ENCODE measurements around the gene HOMER2. TPM values are rescaled to one million over a fixed set of nuclear protein-coding genes. Genes with fewer than 3 reads are reported as not detected.

HOMER2 gene
- total RNA-seq, 1 donor, result 11.6 TPM

- DNase-seq (ENCODE audit: insufficient read length, low spot score, missing footprints), result no peak
- H4K20me1 ChIP-seq (ENCODE audit: insufficient read depth, low read length), result no peaks in the 10 kb centered on the region
- H3K79me2 ChIP-seq (ENCODE audit: insufficient read depth, low read length), result no peaks in the 10 kb centered on the region
- H3K4me3 ChIP-seq (ENCODE audit: insufficient read depth, low read length), result no peak overlapping the region
- H3K36me3 ChIP-seq (ENCODE audit: insufficient read depth, low read length), result no peaks in the 10 kb centered on the region
- H3K9me3 ChIP-seq (ENCODE audit: low read depth, low read length), result no peaks in the 10 kb centered on the region
- H2AFZ ChIP-seq (ENCODE audit: low read length), result no peak overlapping the region
- H3K4me2 ChIP-seq (ENCODE audit: insufficient read depth, low read length), result no peak overlapping the region
- no peaks in the 10 kb centered on the region for H3K27me3 ChIP-seq (ENCODE audit: insufficient read depth, low read length)
- H3K4me1 ChIP-seq (ENCODE audit: insufficient read depth, low read length), result no peaks in the 10 kb centered on the region
- no peak overlapping the region for H3K27ac ChIP-seq (ENCODE audit: low read depth, low read length)
- TF ChIP-seq CTCF (IDR thresholded peaks at IDR 0.05; ENCODE audit: extremely low read depth, low read depth, low read length), result no peak
Measured at GRCh38 chr15:82843566-82843965, 109.0 kb downstream of the HOMER2 start.

GRCh38 chr15:82840166-82840565 is 112.4 kb downstream of the HOMER2 start:
- DNase-seq (ENCODE audit: insufficient read length, low spot score, missing footprints), result no peak
- no peaks in the 10 kb centered on the region for H3K9me3 ChIP-seq (ENCODE audit: low read depth, low read length)
- H3K27me3 ChIP-seq (ENCODE audit: insufficient read depth, low read length), result no peaks in the 10 kb centered on the region
- H3K4me2 ChIP-seq (ENCODE audit: insufficient read depth, low read length), result no peak overlapping the region
- no peaks in the 10 kb centered on the region for H3K4me1 ChIP-seq (ENCODE audit: insufficient read depth, low read length)
- H4K20me1 ChIP-seq (ENCODE audit: insufficient read depth, low read length), result no peaks in the 10 kb centered on the region
- H3K36me3 ChIP-seq (ENCODE audit: insufficient read depth, low read length), result peaks cover 18% of the 10 kb centered on the region
- no peak for TF ChIP-seq CTCF (IDR thresholded peaks at IDR 0.05; ENCODE audit: extremely low read depth, low read depth, low read length)
- H3K4me3 ChIP-seq (ENCODE audit: insufficient read depth, low read length), result no peak overlapping the region
- H3K27ac ChIP-seq (ENCODE audit: low read depth, low read length), result no peak overlapping the region
- H2AFZ ChIP-seq (ENCODE audit: low read length), result no peak overlapping the region
- peaks cover 2% of the 10 kb centered on the region for H3K79me2 ChIP-seq (ENCODE audit: insufficient read depth, low read length)

GRCh38 chr15:82839136-82839535 is 113.4 kb downstream of the HOMER2 start:
- H3K4me3 ChIP-seq (ENCODE audit: insufficient read depth, low read length), result no peak overlapping the region
- no peak overlapping the region for H3K4me2 ChIP-seq (ENCODE audit: insufficient read depth, low read length)
- no peak overlapping the region for H2AFZ ChIP-seq (ENCODE audit: low read length)
- peaks cover 26% of the 10 kb centered on the region for H3K36me3 ChIP-seq (ENCODE audit: insufficient read depth, low read length)
- DNase-seq (ENCODE audit: insufficient read length, low spot score, missing footprints), result no peak
- no peak overlapping the region for H3K27ac ChIP-seq (ENCODE audit: low read depth, low read length)
- no peaks in the 10 kb centered on the region for H4K20me1 ChIP-seq (ENCODE audit: insufficient read depth, low read length)
- no peaks in the 10 kb centered on the region for H3K9me3 ChIP-seq (ENCODE audit: low read depth, low read length)
- no peaks in the 10 kb centered on the region for H3K27me3 ChIP-seq (ENCODE audit: insufficient read depth, low read length)
- no peaks in the 10 kb centered on the region for H3K4me1 ChIP-seq (ENCODE audit: insufficient read depth, low read length)
- no peak for TF ChIP-seq CTCF (IDR thresholded peaks at IDR 0.05; ENCODE audit: extremely low read depth, low read depth, low read length)
- H3K79me2 ChIP-seq (ENCODE audit: insufficient read depth, low read length), result peaks cover 5% of the 10 kb centered on the region

GRCh38 chr15:82838096-82838735 is 114.3 kb downstream of the HOMER2 start:
- Histone ChIP-seq H3K9me3 (ENCODE audit: low read depth, low read length) (no peaks in the 10 kb centered on the region), H3K4me1 (ENCODE audit: insufficient read depth, low read length) (peaks cover 2% of the 10 kb centered on the region), H2AFZ (ENCODE audit: low read length) (no peak overlapping the region), H3K27me3 (ENCODE audit: insufficient read depth, low read length) (no peaks in the 10 kb centered on the region), H3K4me2 (ENCODE audit: insufficient read depth, low read length) (no peak overlapping the region), H3K27ac (ENCODE audit: low read depth, low read length) (no peak overlapping the region), H3K4me3 (ENCODE audit: insufficient read depth, low read length) (no peak overlapping the region), H4K20me1 (ENCODE audit: insufficient read depth, low read length) (peaks cover 2% of the 10 kb centered on the region), H3K79me2 (ENCODE audit: insufficient read depth, low read length) (peaks cover 6% of the 10 kb centered on the region), H3K36me3 (ENCODE audit: insufficient read depth, low read length) (peaks cover 32% of the 10 kb centered on the region)
- TF ChIP-seq CTCF (IDR thresholded peaks at IDR 0.05; ENCODE audit: extremely low read depth, low read depth, low read length), result no peak
- DNase-seq (ENCODE audit: insufficient read length, low spot score, missing footprints), result no peak

All from osteoblast (primary cell).